Measurements from ENCODE around the gene CEPT1.
"Not testable (repeated sequence)": the region's sequence is repeated elsewhere in the genome, so short reads cannot be mapped to it uniquely, and the experiment has no call there.

CEPT1 gene

DNA sequence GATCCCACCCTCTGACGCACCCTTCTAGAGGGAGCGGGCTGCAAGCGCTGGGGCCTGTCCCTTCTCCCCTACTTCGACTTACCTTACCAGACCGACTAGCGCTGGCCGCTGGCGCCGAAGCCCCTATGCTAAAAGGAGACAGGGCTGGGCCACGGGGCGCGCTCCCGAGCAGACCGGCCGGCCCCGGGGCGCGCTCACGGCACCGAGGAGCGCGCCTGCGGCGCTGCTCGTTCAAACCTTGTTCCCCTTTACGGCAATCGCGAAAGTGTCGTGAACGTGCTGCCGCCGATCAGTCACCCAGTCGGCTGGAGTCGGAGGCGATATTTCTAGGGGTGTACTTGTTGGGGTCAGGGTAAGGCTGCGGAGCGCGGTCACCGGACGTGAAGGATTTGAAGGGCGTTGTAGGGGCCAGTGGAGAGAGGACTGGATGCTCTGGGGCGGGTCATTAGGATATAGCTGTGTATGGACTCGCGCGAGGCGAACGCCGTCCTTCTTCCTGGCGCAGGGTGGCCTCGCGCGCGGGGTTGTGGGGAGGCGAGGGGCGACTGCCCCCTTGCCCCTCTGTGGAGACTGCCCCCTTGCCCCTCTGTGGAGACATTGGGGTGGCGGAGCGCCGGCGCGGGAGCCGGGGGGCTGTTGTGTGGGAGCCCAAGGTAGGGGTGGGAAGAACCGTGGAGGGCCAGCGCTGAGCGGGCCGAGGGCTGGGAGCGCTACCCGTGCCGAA lies at the start of gene CEPT1, which contains the start of gene DRAM2:
Gene CEPT1, plus strand, starts transcription at position 268 of the 724 bp plus-strand sequence. CDS start 7,492 bp downstream, outside the sequence.
Gene DRAM2, minus strand, starts transcription at position 138 of the 724 bp plus-strand sequence. CDS start 8,539 bp downstream, outside the sequence.
- H3K9me3 Mint-ChIP-seq = no peaks in the 10 kb centered on the region
- peak within 1 kb of the TSS; percentile 99 for H3K4me3 Mint-ChIP-seq
- peaks cover 60% of the 10 kb centered on the region for H3K4me1 Mint-ChIP-seq
- H3K27ac Mint-ChIP-seq = peak within 1 kb of the TSS; percentile 100
- H3K27me3 Mint-ChIP-seq = no peaks in the 10 kb centered on the region
- H3K36me3 Mint-ChIP-seq = peaks cover 6% of the 10 kb centered on the region

GRCh38 chr1:111095421-111095820 lies 44.6 kb upstream of the CEPT1 start:
- H3K4me1 Mint-ChIP-seq, H3K27ac Mint-ChIP-seq, H3K4me3 Mint-ChIP-seq, H3K27me3 Mint-ChIP-seq: not testable (repeated sequence)
- H3K9me3 Mint-ChIP-seq = peaks cover 15% of the 10 kb centered on the region
- H3K36me3 Mint-ChIP-seq = peaks cover 12% of the 10 kb centered on the region

DNA sequence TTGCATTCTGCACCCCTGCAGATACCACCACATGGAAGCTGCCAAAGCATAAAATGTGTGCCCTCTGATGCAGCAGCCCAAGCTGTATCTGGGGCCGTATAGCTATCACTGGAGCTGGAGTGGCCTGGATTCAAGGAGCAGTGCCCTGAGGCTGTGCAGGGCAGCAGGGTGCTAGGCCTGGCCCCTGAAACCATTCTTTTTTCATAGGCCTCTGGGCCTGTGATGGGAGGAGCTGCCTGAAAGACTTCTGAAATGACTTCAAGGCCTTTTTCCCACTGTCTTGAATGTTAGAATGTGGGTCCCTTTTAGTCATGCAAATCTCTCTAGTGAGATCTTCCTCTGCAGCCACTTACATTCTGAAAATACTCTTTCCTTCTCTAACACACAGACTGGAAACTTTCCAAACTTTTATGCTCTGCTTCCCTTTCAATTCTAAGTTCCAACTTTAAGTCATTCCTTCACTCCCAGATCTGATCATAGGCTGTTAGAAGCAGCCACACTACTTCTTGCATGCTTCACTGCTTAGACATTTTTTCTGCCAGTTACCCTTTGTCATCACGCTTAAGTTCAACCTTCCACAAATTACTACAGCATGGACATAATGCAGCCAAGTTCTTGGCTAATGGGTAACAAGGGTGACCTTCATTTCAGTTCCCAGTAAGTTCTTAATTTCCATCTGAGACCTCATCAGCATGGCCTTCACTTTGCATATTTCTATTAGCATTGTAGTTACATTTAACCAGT lies 42.5 kb upstream of the CEPT1 start:
- peaks cover 28% of the 10 kb centered on the region for H3K9me3 Mint-ChIP-seq
- H3K36me3 Mint-ChIP-seq = peaks cover 12% of the 10 kb centered on the region
- H3K4me1 Mint-ChIP-seq = no peaks in the 10 kb centered on the region
- H3K4me3 Mint-ChIP-seq = no peak overlapping the region
- H3K27me3 Mint-ChIP-seq = no peaks in the 10 kb centered on the region
- no peak overlapping the region for H3K27ac Mint-ChIP-seq

DNA sequence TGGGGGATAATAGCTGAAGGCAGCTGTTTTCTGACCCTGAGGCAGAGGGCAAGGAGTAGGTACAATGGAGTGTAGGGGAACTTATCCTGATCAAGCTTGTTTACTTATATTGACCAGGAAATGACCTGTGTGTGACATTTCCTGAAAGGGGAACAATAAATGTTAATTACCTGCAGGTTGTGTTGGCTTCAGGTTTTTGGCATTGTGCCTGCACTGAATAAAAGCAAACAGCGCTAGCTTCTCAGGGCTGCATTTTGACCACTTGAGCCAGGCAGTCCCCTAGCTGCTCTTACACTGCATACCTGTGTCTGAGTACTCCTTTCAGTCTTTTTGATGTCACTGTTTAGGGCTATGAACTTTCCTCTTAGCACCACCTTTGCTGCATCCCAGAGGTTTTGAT lies 40.7 kb upstream of the CEPT1 start:
- Mint-ChIP-seq H3K4me3 (no peak overlapping the region), H3K36me3 (peaks cover 10% of the 10 kb centered on the region), H3K4me1 (no peaks in the 10 kb centered on the region), H3K9me3 (peaks cover 39% of the 10 kb centered on the region), H3K27me3 (no peaks in the 10 kb centered on the region), H3K27ac (no peak overlapping the region)

GRCh38 chr1:111101854-111102642 lies 38.0 kb upstream of the CEPT1 start:
- no peaks in the 10 kb centered on the region for H3K4me1 Mint-ChIP-seq
- peaks cover 10% of the 10 kb centered on the region for H3K36me3 Mint-ChIP-seq
- H3K4me3 Mint-ChIP-seq = no peak overlapping the region
- H3K9me3 Mint-ChIP-seq = peaks cover 43% of the 10 kb centered on the region
- no peak overlapping the region for H3K27ac Mint-ChIP-seq
- H3K27me3 Mint-ChIP-seq = no peaks in the 10 kb centered on the region

DNA sequence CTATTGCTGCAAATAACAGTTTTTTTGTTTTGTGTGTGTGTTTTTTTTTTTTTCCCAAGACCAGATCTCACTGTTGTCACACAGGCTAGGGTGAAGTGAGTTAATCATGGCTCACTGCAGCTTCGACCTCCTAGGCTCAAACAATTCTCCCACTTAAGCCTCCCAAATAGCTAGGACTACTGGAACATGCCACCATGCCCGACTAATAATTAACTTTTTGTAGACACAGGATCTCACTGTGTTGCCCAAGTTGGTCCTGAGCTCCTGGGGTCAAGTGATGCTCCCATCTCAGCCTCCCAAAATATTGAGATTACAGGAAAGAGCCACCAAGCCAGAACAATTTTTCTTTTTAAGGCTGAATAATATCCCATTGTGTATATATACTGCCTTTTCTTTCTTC lies 35.0 kb upstream of the CEPT1 start:
- Mint-ChIP-seq H3K4me1 (no peaks in the 10 kb centered on the region), H3K27ac (no peak overlapping the region)

DNA sequence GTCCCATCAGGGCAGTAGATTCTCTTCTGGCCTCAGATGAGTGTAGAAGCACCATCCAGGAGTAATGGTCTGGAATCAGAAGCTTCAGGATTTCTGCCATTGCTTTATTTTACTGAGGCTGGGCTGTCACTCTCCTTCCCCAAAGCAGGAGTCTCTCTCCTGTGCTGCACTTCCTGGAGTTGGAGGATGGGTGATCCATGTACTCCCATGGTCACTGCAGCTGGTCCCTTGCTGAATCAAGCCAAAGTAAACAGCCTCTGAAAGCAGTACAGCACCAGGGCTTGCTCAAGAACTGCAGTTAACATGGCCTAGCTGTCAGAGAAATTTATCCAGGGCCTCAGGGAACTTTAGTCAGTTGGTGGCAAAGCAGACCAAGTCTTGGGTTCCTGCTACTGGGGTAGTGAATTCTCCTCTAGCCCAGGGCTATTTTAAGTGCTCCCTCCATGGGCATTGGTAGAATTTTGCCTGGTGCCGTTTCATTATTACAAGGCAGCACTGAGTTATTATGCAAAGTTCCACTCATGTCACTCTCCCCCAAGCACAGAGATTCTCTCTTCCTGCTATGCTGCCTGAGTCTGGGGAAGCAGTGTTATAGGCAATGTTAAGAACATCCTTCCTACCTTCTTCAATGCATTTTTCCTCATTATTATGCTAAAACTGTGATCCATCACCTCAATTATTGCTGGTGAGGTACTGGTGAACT lies 29.7 kb upstream of the CEPT1 start:
- Mint-ChIP-seq H3K4me1 (no peaks in the 10 kb centered on the region), H3K4me3 (no peak overlapping the region), H3K27ac (no peak overlapping the region), H3K9me3 (peaks cover 10% of the 10 kb centered on the region), H3K27me3 (peaks cover 3% of the 10 kb centered on the region), H3K36me3 (peaks cover 15% of the 10 kb centered on the region)

More for the DNA sequence above, 35.0 kb upstream of the CEPT1 start:
- Mint-ChIP-seq H3K27me3 (peaks cover 2% of the 10 kb centered on the region), H3K36me3 (peaks cover 10% of the 10 kb centered on the region), H3K4me3 (no peak overlapping the region), H3K9me3 (peaks cover 38% of the 10 kb centered on the region)

DNA sequence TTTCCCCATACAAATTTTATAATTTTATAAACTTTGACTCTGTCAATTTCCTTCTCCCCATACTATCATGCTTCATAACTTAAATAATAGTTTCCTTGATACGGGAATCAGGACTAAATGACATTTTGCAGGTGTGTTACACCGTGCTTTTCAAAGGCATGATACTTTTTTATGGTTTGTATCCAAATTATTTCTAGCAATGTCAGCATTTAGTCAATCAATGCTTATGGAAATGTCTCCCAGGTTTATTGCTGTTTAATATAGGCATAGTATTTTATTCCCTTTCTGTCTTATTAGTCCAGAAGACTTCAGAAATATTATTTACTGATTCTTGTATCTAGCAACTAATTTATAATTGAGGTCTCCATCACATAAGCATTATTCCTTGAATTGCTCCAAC lies 23.5 kb upstream of the CEPT1 start:
- Mint-ChIP-seq H3K4me3 (no peak overlapping the region), H3K36me3 (peaks cover 7% of the 10 kb centered on the region), H3K9me3 (no peaks in the 10 kb centered on the region), H3K4me1 (no peaks in the 10 kb centered on the region), H3K27me3 (no peaks in the 10 kb centered on the region), H3K27ac (no peak overlapping the region)

GRCh38 chr1:111126354-111126753 lies 13.7 kb upstream of the CEPT1 start:
- H3K36me3 Mint-ChIP-seq = peaks cover 24% of the 10 kb centered on the region
- no peak overlapping the region for H3K27ac Mint-ChIP-seq
- H3K4me1 Mint-ChIP-seq = peaks cover 28% of the 10 kb centered on the region
- no peak overlapping the region for H3K4me3 Mint-ChIP-seq
- H3K9me3 Mint-ChIP-seq = no peaks in the 10 kb centered on the region
- no peaks in the 10 kb centered on the region for H3K27me3 Mint-ChIP-seq

GRCh38 chr1:111127923-111128643 lies 11.9 kb upstream of the CEPT1 start:
- Mint-ChIP-seq H3K9me3 (no peaks in the 10 kb centered on the region), H3K27me3 (no peaks in the 10 kb centered on the region), H3K36me3 (peaks cover 24% of the 10 kb centered on the region), H3K27ac (no peak overlapping the region), H3K4me3 (peak overlapping the region; percentile 15), H3K4me1 (peaks cover 33% of the 10 kb centered on the region)

GRCh38 chr1:111129376-111129775 lies 10.6 kb upstream of the CEPT1 start:
- Mint-ChIP-seq H3K9me3 (no peaks in the 10 kb centered on the region), H3K4me1 (peaks cover 39% of the 10 kb centered on the region), H3K36me3 (peaks cover 17% of the 10 kb centered on the region), H3K27me3 (no peaks in the 10 kb centered on the region), H3K4me3 (no peak overlapping the region), H3K27ac (no peak overlapping the region)

GRCh38 chr1:111131693-111132092 lies 8.3 kb upstream of the CEPT1 start:
- no peak overlapping the region for H3K27ac Mint-ChIP-seq

DNA sequence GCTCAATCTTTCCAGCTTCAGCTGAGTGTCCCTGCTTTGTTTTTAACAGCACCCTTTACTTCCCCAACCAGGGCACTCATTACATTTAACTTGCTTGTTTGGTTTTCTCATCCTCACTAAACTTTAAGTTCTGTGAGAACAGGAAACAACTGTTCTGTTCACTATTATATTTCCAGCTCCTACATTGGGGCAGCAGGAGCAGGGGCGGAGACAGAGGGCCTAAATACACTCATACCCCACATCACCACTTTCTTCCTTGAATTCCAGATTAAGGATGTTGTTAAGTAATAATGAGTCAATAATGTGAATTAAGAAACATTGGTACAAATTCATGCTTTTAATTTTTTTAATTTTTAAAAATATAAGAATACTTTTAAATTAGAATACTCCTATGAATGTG lies 6.2 kb upstream of the CEPT1 start:
- H3K9me3 Mint-ChIP-seq = no peaks in the 10 kb centered on the region
- peaks cover 14% of the 10 kb centered on the region for H3K36me3 Mint-ChIP-seq
- peak overlapping the region; percentile 52 for H3K27ac Mint-ChIP-seq
- no peaks in the 10 kb centered on the region for H3K27me3 Mint-ChIP-seq
- H3K4me1 Mint-ChIP-seq = peaks cover 44% of the 10 kb centered on the region
- H3K4me3 Mint-ChIP-seq = no peak overlapping the region

More at GRCh38 chr1:111131693-111132092, 8.3 kb upstream of the CEPT1 start:
- Mint-ChIP-seq H3K9me3 (no peaks in the 10 kb centered on the region), H3K4me1 (peaks cover 46% of the 10 kb centered on the region), H3K27me3 (no peaks in the 10 kb centered on the region), H3K4me3 (no peak overlapping the region), H3K36me3 (peaks cover 18% of the 10 kb centered on the region)

DNA sequence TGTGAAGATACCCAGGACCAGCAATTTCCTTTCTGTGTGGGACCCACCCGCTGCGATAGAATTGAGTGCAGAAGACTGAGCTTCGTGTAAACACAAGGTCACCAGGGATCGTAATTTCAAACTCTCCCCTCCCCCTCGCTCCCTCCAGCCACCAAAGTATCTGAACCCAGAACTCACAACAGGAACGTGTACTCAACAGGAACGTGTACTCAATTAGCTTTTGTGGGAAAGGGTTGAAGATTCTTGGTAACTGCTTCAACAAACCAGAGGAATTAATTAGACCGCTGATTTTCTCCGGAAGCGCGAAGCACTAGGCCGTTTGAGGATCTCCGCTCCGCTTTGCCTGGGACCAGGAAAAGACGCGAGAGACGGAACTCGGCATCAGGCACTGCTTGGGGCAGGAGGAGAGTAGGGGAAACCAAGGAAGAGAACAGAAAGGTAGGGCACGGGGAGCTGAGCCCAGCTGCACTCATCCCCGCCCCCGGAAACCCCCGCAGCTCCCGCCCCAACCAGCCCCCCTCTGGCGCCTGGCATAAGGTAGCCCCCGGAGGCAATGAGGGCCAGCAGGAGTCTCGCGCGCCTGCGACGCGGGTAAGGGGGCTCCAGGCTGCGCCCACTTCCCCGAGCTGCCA lies 583 bp upstream of the CEPT1 start:
- peaks cover 7% of the 10 kb centered on the region for H3K36me3 Mint-ChIP-seq
- H3K27ac Mint-ChIP-seq = peak overlapping the region; percentile 100
- H3K4me3 Mint-ChIP-seq = peak overlapping the region; percentile 99
- H3K27me3 Mint-ChIP-seq = no peaks in the 10 kb centered on the region
- H3K9me3 Mint-ChIP-seq = no peaks in the 10 kb centered on the region
- peaks cover 65% of the 10 kb centered on the region for H3K4me1 Mint-ChIP-seq
